ENCODE measurements around the gene CACNA2D2.

Gene CACNA2D2

GRCh38 chr3:50374363-50375257 lies 128.8 kb downstream of the CACNA2D2 start:
- Mint-ChIP-seq H3K36me3 (peaks cover 7% of the 10 kb centered on the region), H3K4me1 (peaks cover 21% of the 10 kb centered on the region), H3K4me3 (no peak overlapping the region), H3K27ac (no peak overlapping the region), H3K9me3 (no peaks in the 10 kb centered on the region)
- ATAC-seq (no peak), DNase-seq (ENCODE audit: low spot score in 2 of 2) (no peak)

- Mint-ChIP-seq H3K36me3 (peaks cover 6% of the 10 kb centered on the region), H3K27ac (peak overlapping the region; percentile 79), H3K4me3 (no peak overlapping the region), H3K4me1 (peaks cover 30% of the 10 kb centered on the region), H3K9me3 (no peaks in the 10 kb centered on the region)
- DNase-seq (ENCODE audit: low spot score in 2 of 2) (no peak), ATAC-seq (no peak)
Observed at GRCh38 chr3:50373146-50374051, 130.0 kb downstream of the CACNA2D2 start.

GRCh38 chr3:50372349-50372748 lies 131.1 kb downstream of the CACNA2D2 start:
- ATAC-seq = no peak
- DNase-seq (ENCODE audit: low spot score in 2 of 2) = no peak
- peaks cover 2% of the 10 kb centered on the region for H3K36me3 Mint-ChIP-seq
- no peak overlapping the region for H3K4me3 Mint-ChIP-seq
- H3K4me1 Mint-ChIP-seq = peaks cover 30% of the 10 kb centered on the region
- no peaks in the 10 kb centered on the region for H3K9me3 Mint-ChIP-seq
- H3K27ac Mint-ChIP-seq = peak overlapping the region; percentile 76

- Mint-ChIP-seq H3K36me3 (peaks cover 5% of the 10 kb centered on the region), H3K4me1 (peaks cover 36% of the 10 kb centered on the region), H3K27ac (peak overlapping the region; percentile 76), H3K9me3 (no peaks in the 10 kb centered on the region), H3K4me3 (no peak overlapping the region)
- DNase-seq (ENCODE audit: low spot score in 2 of 2) = no peak
- no peak for ATAC-seq
Observed at GRCh38 chr3:50371133-50371685, 132.2 kb downstream of the CACNA2D2 start.

GRCh38 chr3:50370594-50370993 lies 132.8 kb downstream of the CACNA2D2 start:
- Mint-ChIP-seq H3K9me3 (no peaks in the 10 kb centered on the region), H3K4me1 (peaks cover 42% of the 10 kb centered on the region), H3K4me3 (no peak overlapping the region), H3K27ac (peak overlapping the region; percentile 76), H3K36me3 (peaks cover 5% of the 10 kb centered on the region)
- no peak for DNase-seq (ENCODE audit: low spot score in 2 of 2)
- no peak for ATAC-seq

- Mint-ChIP-seq H3K4me3 (no peak overlapping the region), H3K9me3 (no peaks in the 10 kb centered on the region), H3K36me3 (peaks cover 5% of the 10 kb centered on the region), H3K27ac (no peak overlapping the region), H3K4me1 (peaks cover 53% of the 10 kb centered on the region)
- no peak for ATAC-seq
- no peak for DNase-seq (ENCODE audit: low spot score in 2 of 2)
Observed at GRCh38 chr3:50369012-50369670, 134.3 kb downstream of the CACNA2D2 start.

- ATAC-seq = no peak
- H3K27ac Mint-ChIP-seq = peak overlapping the region; percentile 87
- peaks cover 41% of the 10 kb centered on the region for H3K4me1 Mint-ChIP-seq
- peak overlapping the region; percentile 79 for H3K4me3 Mint-ChIP-seq
- peaks cover 5% of the 10 kb centered on the region for H3K36me3 Mint-ChIP-seq
- no peaks in the 10 kb centered on the region for H3K9me3 Mint-ChIP-seq
- no peak for DNase-seq (ENCODE audit: low spot score in 2 of 2)
Observed at GRCh38 chr3:50365842-50366220, 137.6 kb downstream of the CACNA2D2 start.

- Mint-ChIP-seq H3K36me3 (peaks cover 5% of the 10 kb centered on the region), H3K27ac (peak overlapping the region; percentile 87), H3K4me1 (peaks cover 41% of the 10 kb centered on the region), H3K9me3 (no peaks in the 10 kb centered on the region), H3K4me3 (peak overlapping the region; percentile 79)
- DNase-seq (ENCODE audit: low spot score in 2 of 2) (peak; percentile 74 to 93), ATAC-seq (peak; percentile 96)
Observed at GRCh38 chr3:50365080-50365841, 138.2 kb downstream of the CACNA2D2 start.

GRCh38 chr3:50364573-50365079 lies 138.8 kb downstream of the CACNA2D2 start:
- no peak for DNase-seq (ENCODE audit: low spot score in 2 of 2)
- Mint-ChIP-seq H3K36me3 (peaks cover 5% of the 10 kb centered on the region), H3K9me3 (no peaks in the 10 kb centered on the region), H3K4me1 (peaks cover 47% of the 10 kb centered on the region), H3K27ac (no peak overlapping the region), H3K4me3 (peak overlapping the region; percentile 79)
- ATAC-seq = peak; percentile 36

GRCh38 chr3:50359760-50360110 lies 143.7 kb downstream of the CACNA2D2 start:
- Mint-ChIP-seq H3K9me3 (no peaks in the 10 kb centered on the region), H3K4me3 (peak overlapping the region; percentile 96), H3K27ac (peak overlapping the region; percentile 97), H3K36me3 (peaks cover 31% of the 10 kb centered on the region), H3K4me1 (peaks cover 59% of the 10 kb centered on the region)
- ATAC-seq = peak; percentile 40
- no peak for DNase-seq (ENCODE audit: low spot score in 2 of 2)

GRCh38 chr3:50358911-50359759 lies 144.3 kb downstream of the CACNA2D2 start, which contains the start of gene TMEM115:
TSS of gene TMEM115 (minus strand) at chr3:50359521. CDS start at chr3:50359063, 458 bp downstream.
- Mint-ChIP-seq H3K9me3 (no peaks in the 10 kb centered on the region), H3K4me3 (peak within 1 kb of the TSS; percentile 96), H3K36me3 (peaks cover 37% of the 10 kb centered on the region), H3K27ac (peak within 1 kb of the TSS; percentile 97), H3K4me1 (peaks cover 57% of the 10 kb centered on the region)
- DNase-seq (ENCODE audit: low spot score in 2 of 2) (peak; percentile 75 to 95), ATAC-seq (peak; percentile 100)

- peak overlapping the region; percentile 96 for H3K4me3 Mint-ChIP-seq
Observed at GRCh38 chr3:50358355-50358910, 145.0 kb downstream of the CACNA2D2 start.

GRCh38 chr3:50357481-50357880 lies 146.0 kb downstream of the CACNA2D2 start:
- H3K27ac Mint-ChIP-seq = peak overlapping the region; percentile 97
- DNase-seq (ENCODE audit: low spot score in 2 of 2) (no peak), ATAC-seq (no peak)
- H3K4me1 Mint-ChIP-seq = peaks cover 57% of the 10 kb centered on the region
- H3K4me3 Mint-ChIP-seq = peak overlapping the region; percentile 96
- no peaks in the 10 kb centered on the region for H3K9me3 Mint-ChIP-seq
- H3K36me3 Mint-ChIP-seq = peaks cover 53% of the 10 kb centered on the region

More at GRCh38 chr3:50358355-50358910, 145.0 kb downstream of the CACNA2D2 start:
- H3K4me1 Mint-ChIP-seq = peaks cover 57% of the 10 kb centered on the region
- DNase-seq (ENCODE audit: low spot score in 2 of 2) = no peak
- H3K36me3 Mint-ChIP-seq = peaks cover 44% of the 10 kb centered on the region
- no peaks in the 10 kb centered on the region for H3K9me3 Mint-ChIP-seq
- no peak for ATAC-seq
- H3K27ac Mint-ChIP-seq = peak overlapping the region; percentile 97

All from stimulated activated effector memory CD8-positive, alpha-beta T cell treated with anti-CD3 and anti-CD28 coated beads, Interleukin-12 subunit alpha, Interleukin-12 subunit beta, amount 100 ng/mL, for 72 hours (primary cell).